ENCODE results near the gene PSAP. TPM values are rescaled to one million over a fixed set of nuclear protein-coding genes. Genes with fewer than 3 reads are reported as not detected.
"Not testable (repeated sequence)": the region's sequence is repeated elsewhere in the genome, so short reads cannot be mapped to it uniquely, and the experiment has no call there.

PSAP gene
- 100 to 1,000 TPM; 762 to 944 (median 856) TPM for polyA plus RNA-seq (ENCODE audit: insufficient read length in 4 of 4)

DNA sequence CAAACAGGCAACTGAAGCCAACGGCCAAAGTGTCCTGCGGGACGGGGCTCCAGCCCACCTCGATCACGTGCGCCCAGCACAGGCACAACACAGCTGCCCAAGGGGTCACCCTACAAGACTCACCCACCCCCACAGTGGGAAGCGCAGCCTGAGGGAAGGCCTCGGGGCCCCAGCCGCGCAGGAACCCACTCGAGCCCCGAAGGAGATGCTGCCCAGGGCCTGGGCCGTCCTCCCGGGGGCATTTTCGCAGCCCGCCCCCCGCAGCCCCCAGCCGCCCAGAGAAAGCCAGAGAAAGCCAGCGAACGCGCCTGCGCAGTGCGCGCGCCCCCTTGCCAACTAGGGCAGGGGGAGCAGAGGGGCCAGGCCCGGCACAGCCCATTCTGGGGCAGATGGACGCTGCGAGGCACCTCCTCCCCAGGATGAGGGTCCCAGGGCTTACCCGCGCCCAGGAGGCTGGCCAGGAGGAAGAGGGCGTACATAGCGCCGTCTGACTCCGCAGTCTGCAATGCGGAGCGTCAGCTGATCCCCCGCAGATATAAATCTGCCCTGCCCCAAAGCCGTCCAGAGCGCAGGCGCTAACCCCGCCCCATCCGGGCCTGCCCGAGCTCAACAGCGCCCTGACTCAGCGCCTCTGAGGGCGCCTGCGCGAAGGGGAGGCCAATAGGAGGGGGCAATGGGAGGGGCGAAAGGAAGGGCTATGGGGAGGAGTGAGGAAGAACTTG is at the start of gene PSAP:
PSAP (minus strand) TSS at position 509 of the 722 bp plus-strand sequence; CDS start at position 479, 30 bp downstream.
- peak; percentile 92 to 99 (median 94) for DNase-seq (ENCODE audit: low read depth in 4 of 4, low spot score in 2 of 4)

DNA sequence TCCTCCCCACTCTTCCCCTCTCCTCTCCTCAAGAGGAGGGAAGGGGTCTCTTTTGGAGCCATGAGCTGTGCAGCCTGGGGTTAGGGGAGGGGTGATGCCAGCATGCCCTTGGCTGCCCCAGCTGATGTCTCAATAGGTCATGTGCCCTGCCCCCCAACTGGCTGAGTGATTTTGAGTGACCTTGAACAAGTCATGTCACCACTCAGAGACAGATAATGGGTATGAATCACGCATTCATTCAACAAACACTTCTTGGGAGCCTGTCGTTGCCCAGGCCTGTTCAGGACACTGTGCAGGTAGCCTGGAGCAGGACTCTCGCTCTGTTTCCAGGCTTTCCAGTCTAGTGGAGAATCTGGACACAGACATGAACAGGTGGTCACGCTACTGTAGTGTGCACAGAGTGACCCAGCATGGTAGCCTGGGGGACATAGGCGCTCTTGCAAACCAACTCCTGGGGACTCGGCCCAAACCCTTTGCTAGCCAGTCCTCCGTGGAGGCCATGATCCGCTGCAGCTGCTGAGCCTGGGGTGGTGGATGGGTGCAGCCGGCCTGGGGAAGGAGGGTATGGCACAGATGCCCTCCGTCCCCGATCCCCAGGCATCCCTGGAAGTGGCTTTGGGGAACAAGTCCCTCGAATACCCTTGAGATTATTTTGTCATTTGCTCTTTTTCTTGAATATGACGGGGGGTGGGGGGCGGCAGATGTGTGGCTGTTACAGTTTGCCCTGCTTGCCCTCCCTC is 49.6 kb upstream of the PSAP start:
- DNase-seq (ENCODE audit: low read depth in 4 of 4, low spot score in 2 of 4): no peak

DNA sequence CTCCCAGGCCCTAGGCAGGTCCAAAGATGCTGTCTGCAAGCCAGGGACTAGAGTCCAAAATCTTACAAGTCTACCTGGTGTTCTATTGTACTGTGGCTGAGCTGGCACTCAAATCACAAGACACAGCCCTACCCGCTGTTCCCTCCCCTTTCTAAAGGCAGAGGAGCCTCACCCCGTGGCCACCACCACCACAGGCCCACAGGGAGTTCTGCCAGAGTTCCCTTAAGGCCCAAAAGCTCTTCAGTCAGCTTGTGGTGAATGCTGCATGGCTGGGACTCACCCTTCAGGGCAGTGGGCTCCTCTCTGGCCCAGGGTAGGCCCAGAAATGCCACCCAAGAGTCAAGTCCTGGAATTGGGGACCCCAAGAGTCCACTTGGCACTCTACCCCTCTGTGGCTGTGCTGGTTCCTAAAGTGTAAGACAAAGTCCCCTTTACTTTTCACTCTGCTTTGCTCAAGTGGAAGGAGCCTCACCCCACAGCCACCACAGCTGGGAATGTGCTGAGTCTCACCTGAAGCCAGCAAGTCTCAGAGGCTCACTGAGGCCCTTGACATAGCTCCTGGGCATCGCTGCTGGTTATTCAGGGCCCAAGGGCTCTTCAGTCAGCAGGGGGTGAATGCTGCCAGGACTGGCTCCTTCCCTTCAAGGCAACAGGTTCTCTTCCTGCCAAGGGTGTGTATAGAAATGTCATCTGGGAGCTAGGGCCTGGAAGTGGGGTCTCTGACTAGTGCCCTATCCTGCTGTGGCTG is 48.8 kb upstream of the PSAP start:
- no peak for DNase-seq (ENCODE audit: low read depth in 4 of 4, low spot score in 2 of 4)

- not testable (repeated sequence) for DNase-seq (ENCODE audit: low read depth in 4 of 4, low spot score in 2 of 4)
Measured at GRCh38 chr10:71898346-71898745, 47.3 kb upstream of the PSAP start.

- no peak for DNase-seq (ENCODE audit: low read depth in 4 of 4, low spot score in 2 of 4)
Measured at GRCh38 chr10:71893920-71894319, 42.9 kb upstream of the PSAP start.

DNA sequence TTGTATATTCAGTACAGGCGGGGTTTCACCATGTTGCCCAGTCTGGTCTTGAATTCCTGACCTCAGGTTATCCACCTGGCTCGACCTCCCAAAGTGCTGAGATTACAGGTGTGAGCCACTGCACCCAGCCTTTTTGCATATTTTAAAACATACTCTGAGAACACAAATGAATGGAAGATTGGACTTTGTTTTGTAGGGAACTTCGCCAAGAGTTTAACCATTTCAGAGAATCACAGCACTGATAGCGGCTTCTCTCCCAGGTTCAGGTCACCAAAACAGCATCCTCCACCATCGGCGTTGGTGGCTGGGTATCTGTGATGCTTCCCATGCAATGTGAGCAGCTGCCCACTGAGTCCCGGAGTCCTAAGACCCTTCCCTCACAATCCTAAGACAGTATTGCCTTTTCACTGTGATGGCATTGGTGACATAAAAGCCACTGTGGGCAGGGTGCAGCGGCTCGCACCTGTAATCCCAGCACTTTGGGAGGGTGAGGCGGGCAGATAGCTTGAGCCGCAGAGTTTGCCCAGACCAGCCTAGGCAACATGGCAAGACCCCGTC is 42.3 kb upstream of the PSAP start:
- no peak for DNase-seq (ENCODE audit: low read depth in 4 of 4, low spot score in 2 of 4)

GRCh38 chr10:71891437-71891836 is 40.4 kb upstream of the PSAP start:
- DNase-seq (ENCODE audit: low read depth in 4 of 4, low spot score in 2 of 4): no peak

GRCh38 chr10:71889388-71889987 is 38.4 kb upstream of the PSAP start:
- no peak for DNase-seq (ENCODE audit: low read depth in 4 of 4, low spot score in 2 of 4)

DNA sequence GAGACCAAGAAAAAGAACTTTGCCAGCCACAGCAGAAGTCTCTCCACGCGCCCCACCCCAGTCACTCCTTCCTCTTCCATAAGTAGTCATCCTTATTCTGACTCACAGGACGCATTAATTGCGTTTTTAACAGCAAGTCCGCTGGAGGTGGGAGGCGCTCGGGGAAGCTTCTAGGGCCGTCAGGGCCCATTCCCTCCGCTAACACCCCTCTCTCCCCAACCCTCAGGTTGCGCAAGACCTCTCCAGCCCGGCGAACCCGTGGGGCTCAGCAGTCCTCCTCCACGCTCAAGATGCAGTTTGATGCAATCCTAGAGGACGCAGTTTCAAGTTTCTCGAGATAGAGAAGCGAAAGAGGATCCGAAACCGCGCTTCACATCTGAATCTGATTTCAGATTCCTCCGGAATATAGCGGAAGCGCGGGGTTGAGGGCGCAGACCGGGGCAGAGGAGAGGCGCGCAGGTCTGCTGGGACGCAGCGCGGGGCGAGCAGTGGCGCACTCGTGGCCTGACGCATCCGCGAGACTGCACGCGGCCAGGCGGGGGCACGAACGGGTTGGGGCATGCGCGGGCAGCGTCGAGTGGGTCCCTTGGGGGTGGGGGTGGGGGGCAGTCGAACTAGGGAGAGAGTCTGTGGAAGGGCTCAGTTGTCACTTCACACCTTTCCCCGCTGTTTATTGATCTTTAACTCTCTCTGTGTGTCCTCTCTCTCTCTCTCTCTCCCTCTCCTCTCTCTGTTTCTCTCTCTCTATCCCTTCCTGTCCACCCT is 37.8 kb upstream of the PSAP start:
- peak; percentile 28 to 54 (median 40) for DNase-seq (ENCODE audit: low read depth in 4 of 4, low spot score in 2 of 4)

DNA sequence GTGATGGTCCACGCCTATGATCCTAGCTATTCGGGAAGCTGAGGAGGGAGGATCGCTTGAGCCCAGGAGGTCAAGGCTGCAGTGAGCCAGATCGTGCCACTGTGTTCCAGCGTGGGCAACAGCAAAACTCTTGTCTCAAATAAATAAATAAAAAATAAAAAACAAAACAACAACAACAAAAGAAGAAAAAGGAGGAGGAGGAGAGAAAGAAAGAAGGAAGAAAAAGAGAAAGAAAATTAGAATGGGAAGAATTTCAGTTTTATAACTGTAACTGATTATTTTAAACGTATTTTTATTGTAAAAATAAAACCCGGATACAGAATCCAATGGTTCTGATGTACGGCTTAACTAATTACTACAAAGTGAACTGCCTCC is 37.2 kb upstream of the PSAP start:
- DNase-seq (ENCODE audit: low read depth in 4 of 4, low spot score in 2 of 4): no peak

DNA sequence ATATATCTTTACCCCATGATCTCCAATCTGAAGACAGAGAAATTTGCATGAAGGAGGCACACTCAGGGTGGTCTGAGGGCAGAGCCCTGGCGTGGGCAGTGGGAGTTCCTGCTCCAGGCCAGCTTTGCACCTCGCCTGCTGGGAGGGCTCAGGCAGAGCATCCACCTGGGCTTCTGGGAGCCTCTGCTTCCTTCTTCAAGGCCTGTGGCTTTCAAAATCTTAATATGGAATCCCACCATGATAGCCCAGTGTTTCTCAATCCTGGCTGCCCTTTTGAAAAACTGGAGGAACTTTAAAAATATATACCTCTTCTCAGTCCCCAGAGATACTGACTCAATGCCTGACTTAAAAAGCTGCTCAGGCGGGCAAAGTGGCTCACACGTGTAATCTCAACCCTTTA is 36.7 kb upstream of the PSAP start:
- no peak for DNase-seq (ENCODE audit: low read depth in 4 of 4, low spot score in 2 of 4)

DNA sequence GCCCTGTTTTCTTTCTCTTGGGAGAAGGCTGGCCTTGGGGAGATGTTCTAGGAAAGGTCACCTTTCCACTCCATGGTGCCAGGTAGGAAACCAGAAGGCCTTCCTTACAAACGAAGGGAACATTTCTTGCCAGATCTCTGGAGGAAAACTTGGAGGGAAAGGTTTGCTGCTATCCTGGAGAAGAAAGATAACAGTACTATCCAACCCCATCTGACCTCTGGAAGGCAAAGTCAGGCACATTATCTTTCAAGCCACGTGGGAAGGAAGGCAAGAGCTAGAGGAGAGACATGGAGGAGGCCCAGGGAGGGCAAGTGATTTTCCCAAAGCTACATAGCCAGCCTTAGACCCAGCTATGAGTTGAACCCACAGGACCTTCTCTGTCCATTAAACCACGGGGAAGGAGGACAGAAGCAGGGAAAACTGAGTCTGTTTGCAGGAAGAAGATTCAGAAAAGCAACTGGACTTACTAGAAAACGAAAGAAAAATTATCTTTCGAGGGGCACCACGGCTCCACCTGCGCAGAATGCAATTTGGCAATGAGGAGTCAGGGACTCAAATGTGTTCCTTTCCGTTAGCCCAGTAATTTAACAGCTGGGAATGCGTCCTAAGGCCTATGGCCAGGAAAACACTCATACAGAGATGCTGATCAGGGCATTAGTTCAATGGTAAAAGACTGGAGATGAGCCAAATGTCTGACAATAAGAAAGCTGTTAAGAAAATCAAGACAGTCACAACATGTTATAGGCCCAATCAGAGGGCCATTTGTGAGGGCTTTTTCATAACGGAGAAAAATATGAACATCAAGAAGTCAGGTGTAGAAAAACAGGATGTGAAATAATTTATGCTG is 32.0 kb upstream of the PSAP start:
- DNase-seq (ENCODE audit: low read depth in 4 of 4, low spot score in 2 of 4): no peak

DNA sequence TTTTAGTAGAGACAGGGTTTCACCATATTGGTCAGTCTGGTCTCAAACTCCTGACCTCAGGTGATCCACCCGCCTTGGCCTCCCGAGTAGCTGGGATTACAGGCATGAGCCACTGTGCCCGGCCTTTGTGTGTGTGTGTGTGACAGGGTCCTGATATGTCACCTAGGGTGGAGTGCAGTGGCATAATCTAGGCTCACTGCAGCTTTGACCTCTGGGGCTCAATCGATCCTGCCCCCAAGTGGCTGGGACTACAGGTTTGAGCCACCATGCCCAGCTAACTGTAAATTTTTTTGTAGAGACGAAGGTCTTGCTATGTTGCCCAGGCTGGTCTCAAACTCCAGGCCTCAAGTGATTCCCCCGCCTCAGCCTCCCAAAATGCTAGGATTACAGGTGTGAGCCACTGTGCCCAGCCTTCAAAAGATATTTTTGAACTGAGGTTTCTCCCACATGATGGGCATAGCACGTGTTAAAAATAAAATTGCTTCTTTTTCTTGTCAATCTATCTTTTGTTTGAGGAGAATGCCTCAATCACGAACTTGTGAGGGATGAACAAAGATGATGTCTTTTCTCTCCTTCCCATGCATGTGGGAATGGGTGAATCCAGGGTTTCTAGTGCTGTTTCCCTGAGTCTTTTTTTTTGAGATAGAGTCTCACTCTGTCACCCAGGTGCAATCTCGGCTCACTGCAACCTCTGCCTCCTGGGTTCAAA is 30.8 kb upstream of the PSAP start:
- no peak for DNase-seq (ENCODE audit: low read depth in 4 of 4, low spot score in 2 of 4)

DNA sequence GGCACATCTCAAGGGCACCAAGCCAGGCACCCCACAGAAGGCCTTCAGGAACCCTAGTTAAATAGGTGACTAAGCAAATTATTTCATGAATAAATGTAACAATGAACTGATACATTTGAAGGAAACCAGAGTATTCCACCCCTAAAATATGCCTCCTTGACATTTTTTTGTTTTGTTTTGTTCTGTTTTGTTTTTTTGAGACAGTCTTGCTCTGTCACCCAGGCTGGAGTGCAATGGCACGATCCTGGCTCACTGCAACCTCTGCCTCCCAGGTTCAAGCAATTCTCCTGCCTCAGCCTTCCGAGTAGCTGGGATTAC is 30.2 kb upstream of the PSAP start:
- not testable (repeated sequence) for DNase-seq (ENCODE audit: low read depth in 4 of 4, low spot score in 2 of 4)

DNA sequence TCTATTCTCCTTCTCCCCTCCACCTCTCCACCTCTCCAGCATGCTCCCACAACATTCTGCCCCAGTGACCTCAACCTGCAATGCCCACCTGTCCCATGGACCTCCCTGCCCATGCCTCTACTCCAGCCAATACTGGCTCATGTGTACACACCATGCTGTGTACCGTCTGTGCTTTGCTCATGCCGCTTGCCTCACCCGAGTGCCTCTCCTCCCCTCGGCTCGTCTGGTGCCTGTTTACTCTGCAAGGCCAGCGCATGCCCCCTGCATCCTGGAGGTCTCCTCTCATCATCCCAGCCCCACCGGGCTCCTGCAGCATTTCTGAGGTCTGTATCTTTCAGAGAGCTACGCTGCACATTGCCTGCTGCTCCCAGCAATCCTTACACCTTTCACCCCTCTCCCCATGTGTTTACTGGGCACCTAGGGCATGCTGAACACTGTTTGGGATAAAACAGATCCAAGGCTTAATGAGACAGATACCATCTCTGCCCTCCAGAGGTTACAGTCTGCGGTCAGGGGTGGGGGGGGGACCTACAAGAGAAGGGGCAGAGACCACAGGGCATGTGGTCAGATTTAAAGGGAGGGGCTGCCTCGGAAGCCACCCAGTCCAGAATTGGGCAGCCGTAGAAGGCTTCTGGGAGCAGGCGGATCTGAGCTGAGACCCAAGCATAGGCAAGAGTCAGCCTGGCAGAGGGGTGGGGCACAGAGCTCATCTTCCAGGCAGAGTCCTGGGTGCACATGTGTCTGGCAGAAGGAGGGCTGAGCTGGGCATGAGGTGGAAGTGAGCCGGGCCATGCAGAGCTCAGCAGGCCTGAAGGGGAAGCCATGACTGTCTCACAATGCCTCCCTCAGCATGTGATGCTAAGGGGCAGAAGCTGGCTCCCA is 29.6 kb upstream of the PSAP start:
- DNase-seq (ENCODE audit: low read depth in 4 of 4, low spot score in 2 of 4): no peak

GRCh38 chr10:71878327-71879034 is 27.4 kb upstream of the PSAP start:
- DNase-seq (ENCODE audit: low read depth in 4 of 4, low spot score in 2 of 4): no peak

GRCh38 chr10:71877821-71878220 is 26.8 kb upstream of the PSAP start:
- DNase-seq (ENCODE audit: low read depth in 4 of 4, low spot score in 2 of 4): no peak
